GM21737 (cell line): Measurements from ENCODE around the gene PIP4K2A.

Experiments used
- ATAC-seq: cut with Tn5 transposase; IDR thresholded peaks from one replicate; pipeline ENCODE4 v1.9.1; 2021; ENCODE audit warnings: mild to moderate bottlenecking, moderate library complexity; ENCODE audit not compliant: unreplicated experiment

Gene PIP4K2A

DNA sequence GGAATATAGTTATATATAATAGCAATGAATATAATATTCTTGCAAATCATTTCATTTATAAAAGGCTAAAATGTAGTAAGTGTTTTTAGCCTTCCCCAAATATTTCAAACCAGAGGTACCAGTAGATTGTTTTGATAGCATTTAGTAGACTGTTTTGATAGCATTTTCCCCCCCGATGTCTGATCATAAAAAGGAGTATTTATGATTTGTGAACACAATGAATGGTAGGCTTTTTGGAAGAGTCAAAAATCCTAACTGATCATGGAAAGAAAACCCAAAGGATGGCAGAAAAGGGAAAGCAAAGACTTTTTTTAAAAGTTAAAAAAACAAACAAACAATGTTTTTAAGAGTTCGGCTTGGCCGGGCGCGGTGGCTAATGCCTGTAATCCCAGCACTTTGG, 152.5 kb downstream of the PIP4K2A start:
- ATAC-seq: no peak

DNA sequence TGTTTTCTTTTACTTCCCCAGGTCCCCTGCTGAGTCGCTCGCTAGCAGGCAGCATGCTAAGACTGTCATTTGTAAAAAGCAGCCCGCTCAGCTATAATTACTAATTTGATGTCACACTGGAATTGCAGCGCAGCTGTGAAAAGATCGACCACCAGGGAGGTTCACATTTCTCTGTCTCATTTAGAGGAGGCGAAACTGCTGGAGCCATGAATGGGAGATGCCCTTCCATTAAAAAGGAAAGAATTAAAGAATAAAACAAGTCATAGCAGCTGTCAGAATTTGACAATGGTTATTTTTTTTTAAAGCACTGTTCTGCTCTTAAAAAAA, 153.5 kb downstream of the PIP4K2A start:
- no peak for ATAC-seq

DNA sequence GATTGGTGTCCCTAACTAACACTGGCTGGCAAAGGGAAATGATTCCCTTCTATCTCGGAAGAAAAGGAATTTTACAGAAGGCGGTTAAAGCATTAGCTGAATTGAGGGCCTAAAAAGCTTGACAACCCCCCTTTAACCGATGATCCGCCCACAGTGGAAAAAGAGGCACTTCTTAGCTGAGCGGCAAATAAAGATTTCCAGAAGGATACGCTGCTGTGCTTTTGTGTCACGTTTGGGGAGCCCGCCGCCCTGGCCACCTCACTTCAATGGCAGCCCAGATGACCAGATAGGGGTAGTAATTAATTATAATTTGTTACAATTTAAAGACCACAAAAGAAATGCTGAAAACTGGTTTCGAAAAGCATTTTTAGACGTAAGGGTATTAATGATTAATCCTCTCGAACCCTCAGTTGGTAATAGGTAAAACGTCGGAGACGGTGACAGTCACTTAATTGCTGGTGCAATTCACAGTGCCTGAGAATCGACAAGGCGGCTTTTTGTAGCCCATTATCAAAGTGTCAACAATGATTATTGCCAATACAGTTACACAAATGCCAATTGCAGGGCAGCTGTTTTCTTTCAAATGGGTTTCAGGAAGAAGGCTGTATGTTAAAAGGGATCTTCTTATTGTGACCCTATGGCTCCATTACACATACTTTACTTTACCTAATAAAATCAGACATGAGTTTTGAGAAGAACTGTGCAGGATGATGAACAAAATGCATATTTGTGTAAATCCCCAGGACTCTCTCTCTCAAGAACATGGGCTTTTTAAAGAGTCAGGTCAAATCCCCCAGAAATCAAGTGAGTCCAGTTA, 154.1 kb downstream of the PIP4K2A start:
- ATAC-seq: no peak

DNA sequence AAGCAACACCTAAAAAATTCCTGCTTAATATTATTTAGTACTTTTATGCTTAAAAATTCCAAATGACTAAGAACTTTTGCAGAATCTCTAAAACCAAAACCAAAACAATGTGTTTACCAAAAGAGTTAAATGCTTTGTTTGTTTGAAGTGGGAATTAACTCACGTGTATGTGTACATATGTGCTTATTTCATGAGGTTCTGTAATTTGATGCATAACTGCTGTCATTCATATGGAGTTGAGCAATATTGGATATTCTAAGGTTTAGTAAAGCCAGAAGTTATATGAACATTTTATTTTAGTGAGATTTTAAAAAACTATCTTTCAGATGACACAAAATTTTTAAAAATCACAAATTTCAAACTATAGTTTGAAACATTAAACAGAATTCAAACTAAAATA, 157.1 kb downstream of the PIP4K2A start:
- no peak for ATAC-seq

DNA sequence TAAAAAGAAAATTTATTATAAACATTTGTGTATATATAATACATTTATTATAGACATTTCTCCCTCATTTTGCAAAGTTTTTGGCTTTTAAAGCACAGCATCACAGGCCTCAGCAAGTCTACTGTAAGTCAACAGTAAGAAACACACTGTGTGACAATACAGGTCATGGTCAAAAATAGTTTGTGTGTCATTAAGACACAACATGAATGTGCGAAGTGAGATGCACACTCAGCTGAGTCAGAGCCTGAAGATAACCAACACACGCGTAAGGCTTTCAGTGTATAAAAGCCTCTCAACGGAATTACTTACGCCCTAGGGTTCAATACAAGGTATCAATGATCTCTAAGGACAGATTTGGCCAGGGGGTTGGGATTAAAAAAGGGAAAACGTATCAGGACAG, 157.6 kb downstream of the PIP4K2A start:
- no peak for ATAC-seq

DNA sequence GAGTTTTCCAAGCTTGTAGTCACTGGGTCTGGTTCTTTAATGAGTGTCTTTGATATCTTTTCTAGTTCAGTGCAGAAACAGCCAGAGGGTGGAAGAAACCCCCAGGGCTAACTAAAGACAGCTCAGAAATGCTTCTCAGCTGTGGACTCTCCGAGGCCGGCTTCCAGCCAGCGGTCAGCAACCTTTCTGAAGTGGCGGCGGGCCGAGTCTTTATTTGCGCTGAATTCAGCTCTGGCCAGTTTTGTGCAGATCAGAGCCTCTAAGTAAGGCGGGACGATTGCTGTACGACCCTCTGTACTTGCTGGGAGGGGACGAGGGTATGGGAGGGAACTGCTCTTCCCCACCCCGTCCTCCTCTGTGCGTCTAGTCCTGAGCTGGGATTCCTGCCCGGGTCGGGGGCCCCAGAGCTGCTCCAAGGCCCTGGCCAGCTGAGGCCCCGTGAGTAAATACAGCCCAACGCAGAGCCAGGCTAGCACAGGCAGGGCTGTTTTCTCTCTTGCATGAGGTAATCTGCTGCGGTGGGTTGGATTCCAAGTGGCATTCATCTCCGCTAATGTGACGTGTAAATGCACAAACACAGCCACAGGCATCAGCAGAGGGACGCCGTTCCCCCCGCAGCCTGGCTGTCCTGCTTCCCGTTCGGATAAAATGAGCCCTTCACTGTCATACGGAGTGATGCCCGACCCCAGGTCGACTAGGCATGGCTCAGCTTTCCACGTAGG, 159.8 kb downstream of the PIP4K2A start:
- no peak for ATAC-seq

DNA sequence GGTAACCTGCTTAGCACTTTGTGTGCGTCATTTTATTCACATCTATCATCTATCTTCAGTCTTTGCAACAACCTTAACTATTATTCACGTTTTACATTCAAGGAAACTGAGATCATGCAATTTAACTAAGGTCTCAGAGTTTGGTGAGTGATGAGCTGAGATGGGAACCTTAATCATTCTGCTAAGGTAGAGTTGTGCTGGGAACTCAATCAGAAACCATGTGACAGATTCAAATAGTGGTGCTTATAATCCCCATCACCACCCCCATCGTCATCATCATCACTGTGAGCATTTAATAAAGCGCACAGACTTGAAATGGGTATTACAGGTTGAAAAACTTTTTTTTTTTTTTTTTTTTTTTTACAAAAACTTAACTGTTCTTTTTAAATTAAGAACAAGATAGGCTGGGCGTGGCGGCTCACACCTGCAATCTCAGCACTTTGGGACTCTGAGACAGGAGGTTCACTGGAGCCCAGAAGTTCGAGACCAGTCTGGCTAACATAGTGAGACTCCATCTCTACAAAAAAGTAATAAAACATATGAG, 160.9 kb downstream of the PIP4K2A start:
- no peak for ATAC-seq

DNA sequence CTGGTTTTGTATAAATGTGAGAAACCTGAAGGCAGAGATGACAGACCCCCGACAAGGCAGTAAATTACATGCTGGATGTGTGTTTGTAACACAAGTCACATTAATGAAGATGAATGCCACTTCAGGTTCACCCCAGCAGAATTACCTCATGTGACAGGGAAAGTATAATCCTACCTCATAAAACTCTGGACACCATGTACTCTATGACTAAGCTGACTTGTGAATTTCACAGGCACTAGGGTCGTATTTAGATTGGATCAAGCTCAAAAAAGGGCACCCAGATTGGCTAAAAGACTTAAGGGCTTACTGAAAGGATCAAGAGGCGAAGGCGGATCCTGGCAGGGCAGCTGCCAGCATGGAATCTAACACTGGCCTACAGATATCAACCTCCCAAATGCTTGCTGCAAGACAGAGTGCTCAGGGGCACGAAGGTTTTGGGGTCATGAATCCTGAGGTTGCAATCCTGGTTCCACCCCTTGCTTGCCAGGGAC, 161.4 kb downstream of the PIP4K2A start:
- no peak for ATAC-seq

DNA sequence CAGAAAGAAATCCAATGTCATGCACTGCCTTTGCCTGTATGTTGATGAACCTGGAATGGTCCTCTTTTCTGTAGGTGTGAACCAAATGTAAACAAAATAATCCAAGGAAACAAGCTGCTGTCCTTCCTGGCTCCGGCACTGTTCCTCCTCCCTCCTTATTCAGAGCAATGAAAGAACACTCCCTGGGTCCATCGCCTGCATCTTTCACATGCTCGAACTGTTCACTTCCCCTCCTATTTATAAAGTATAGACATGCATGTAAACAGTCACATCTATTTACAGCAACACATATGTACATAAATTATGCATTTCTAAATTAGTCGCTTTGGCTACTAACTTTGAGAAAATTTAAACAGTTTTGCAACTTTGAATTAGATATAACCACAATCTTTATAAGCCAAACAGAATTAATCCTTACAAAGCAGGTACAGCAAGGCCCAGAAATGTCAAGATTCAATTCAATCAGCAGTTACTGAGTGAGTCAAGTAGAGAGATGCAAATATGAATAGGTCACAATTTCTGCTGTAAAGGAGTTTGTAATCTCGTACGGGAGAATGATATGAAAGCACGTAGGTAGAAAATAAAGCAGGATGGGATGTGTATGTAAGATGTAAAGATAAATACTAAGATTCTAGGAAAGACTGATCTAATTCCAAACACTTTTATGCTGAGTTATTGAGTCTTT, 162.6 kb downstream of the PIP4K2A start:
- no peak for ATAC-seq

DNA sequence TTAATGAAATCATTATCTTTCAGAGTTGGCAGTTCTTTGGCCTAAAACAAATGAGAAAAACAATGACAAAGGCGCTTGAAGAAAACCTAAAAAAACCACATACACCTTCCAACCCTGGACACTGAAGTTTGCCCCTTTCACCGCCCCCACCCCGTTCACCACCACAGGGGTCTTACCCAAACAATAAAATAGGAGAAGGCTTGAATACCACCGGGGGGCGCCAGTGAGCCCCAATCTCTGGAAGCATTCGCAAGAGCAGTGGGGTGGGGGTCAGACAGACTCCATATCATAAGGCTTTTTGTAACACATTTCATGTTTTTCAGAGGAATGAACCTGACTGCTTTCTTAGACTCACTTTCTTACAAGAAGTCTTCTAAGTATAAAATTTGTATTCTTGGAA, 163.6 kb downstream of the PIP4K2A start:
- ATAC-seq: no peak

DNA sequence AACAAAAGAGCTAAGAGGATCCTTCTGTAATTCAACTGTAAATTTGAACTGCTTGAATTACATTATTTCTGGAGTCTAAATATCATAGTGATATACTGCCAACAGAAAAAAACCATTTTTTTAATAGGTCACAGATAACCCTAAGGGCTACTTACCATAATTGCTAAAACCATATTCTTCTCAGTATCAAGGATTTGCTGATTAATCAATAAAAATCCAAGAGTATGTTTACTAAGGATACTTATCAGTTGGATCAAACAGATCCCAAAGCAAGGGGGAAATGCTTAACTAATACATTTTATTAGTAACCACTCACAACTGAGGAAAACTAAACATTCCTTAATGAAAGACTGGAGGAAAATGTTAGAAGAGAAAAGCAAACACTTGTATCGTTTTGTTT, 166.0 kb downstream of the PIP4K2A start:
- ATAC-seq: no peak

DNA sequence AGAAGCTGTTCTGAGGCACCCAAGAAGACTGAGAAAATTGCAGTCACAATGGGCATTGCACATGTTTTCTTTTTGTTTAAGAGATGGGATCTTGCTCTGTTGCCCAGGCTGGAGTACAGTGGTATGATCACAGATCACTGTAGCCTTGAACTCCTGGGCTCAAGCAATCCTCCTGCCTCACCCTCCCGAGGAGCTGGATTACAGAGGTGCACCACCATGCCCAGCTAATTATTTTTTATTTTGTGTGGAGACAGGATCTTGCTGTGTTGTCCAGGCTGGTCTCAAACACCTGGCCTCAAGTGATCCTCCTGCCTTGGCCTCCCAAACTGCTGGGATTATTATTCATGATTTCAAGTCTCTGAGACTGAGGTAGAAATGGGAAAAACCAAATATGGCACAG, 168.7 kb downstream of the PIP4K2A start:
- no peak for ATAC-seq

DNA sequence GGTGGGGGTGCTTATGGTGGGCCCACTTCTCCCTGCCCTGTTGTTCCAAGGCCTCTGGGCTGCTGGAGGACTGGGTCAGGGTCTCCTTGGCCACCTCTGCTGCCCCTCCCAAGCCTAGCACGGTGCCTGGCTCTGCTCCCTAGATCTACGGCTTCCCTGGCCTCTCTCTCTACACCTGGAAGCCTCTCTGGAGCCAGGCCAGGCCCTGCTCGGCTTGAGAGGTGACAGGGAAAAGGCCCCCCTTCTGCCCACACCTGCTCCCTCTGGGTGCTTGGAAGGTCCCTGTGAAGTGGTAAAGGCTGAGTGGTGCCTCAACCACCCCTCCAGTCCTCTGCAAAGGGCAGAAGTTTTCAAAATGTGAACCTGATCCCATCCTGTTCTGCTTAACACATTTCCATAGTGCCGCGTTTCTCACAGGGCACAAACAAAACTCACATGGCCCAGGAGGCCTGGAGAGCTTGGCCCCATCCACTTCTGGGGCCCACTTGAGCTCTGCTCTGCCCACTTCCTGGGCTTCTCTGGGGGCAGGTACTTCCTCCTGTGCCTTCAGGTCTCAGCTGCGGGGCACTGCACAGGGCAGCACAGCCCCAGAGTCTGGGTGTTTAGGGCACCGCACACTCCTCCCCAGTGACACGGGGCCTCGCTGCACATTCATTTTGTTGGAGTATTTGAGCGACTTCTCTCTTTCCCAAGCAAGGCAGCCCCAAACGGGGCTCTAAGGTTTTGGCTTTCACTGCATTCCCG, 169.9 kb downstream of the PIP4K2A start:
- no peak for ATAC-seq

DNA sequence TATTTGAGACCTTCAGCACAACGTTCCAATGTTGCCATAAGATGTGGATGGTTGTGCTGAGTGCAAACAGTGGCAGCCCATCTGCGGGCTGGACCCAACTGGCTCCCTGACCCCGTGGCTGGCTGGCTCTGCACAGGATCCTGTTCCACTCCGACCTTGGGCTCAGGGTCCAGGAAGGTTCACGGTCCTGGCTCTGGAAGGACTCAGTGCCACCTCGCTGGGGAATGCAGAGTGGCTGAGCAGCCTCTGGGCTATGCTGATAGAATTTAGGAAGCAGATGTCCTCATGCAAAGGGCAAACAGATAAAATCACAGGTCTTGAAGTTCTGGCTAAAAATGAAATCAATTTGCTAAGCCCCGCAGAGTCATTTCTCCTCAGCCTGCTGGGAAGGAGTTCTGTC, 171.6 kb downstream of the PIP4K2A start:
- no peak for ATAC-seq

DNA sequence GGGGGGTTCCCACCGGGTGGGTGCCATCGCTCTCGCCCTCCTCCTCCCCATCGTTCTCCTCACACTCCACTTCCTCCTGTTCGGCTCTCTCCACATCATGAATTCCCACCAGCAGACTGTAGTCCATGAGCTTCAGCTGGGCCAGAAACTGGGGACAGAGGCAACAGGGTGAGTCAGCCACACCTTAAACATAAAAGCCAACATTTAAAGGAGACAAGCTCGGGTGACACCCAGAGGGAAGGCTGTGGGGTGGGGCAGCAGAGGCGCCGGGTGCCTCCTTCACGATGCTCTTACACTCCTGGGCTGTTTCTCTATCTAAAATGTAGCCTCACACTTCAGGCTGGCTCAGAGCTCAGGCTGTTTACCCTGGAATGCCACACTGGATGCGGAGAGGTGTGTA, 172.5 kb downstream of the PIP4K2A start:
- ATAC-seq: no peak

DNA sequence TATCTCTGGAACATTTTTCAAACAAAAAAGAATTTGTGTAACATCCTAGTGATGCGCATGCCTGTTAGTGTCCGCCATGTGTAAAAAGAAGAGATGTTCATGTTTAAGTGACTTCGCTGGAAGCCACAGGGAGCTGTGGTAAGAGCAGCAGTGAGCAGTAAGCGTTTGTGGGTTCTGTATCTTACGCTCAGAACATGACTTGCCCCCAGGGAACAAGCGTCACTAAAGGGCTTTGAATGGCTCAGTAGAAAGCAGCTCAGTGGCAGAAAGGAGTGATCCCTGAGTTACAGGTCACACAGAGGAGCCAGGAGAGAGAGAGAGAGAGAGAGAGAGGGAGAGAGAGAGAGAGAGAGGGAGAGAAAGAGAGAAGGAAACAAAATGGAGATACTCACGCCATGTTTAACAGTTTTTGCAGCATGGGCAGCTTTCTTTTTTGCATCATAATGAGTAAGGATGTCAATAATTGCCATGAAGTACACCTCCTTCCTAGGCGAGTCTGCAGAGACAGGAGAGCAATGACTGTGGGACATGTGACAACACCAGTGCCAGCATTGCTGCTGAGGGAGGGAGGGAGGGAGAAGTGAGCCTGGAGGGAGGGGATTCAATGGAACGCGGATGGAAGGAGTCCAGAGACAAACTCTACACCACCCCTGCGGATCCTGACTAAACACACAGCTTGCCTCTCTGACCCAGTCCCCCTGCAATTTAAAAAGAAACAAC, 174.6 kb downstream of the PIP4K2A start:
- ATAC-seq: no peak

DNA sequence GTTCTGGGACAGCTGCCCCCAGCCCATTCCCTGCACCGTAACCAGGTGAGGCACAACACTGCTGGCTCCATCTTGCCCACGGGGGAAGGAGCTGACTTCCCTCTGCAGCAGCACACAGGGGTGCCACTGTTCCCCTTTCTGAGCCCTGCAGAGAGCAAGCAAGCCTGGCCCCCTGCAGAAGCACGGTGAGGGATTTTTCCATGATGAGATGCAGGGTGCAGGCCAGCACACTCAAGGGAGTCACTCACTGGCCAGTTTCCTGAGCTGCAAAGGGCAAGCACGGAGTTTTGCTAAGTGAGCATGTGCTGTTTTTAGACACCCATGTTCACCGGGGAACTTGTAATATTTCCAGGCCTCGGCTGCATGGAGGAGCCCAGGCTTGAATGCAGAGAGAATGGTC, 176.6 kb downstream of the PIP4K2A start:
- no peak for ATAC-seq

DNA sequence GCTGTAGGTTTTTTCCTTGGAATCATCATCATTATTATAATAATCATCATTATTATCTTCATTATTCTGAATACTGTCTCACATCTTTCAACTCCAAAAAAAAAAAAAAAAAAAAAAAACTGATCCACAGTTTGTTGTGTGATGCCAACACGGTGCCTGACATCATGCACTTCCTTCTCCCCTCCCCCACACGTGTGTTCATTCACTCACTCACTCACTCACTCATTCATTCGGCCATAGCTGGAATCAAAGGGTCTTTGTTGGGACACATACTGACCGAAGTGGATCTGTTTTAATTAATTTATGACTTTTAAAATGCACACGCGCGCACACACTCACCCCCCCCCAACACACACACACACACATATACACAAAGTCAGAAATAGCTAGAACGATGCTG, 177.8 kb downstream of the PIP4K2A start:
- no peak for ATAC-seq

DNA sequence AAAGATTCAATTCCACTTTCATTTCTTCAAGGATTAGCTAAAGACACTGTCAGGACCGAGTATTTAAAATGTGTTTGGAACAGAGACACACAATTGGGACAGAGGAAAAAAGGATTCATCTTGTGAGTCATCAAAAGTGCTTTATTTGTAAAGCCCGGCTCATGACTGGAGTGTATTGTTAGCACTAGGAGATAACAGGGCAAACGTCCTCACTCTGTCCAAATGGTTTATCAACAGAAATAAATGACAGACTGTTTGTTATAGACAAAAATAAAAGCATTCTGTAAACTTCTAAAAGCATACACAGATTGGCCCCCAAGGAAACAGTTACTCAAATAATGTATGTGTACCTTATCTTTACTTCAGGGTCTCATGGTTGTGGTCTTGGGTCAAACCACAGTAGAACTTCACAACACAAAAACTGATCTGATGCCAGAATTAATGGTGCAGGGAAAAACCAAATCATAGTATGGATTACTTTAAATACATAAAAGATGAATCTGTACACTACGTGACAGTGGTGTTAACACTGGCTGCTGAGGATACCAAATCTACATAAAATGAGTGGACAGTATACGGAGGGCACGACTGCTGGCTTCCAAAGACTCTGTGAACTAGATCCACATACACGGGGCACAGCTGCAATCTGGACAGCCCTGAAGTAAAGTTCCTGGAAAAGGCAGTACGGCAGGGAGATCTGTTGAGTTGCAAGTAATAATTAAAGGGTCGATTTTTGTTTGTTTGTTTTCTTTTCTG, 179.4 kb downstream of the PIP4K2A start:
- no peak for ATAC-seq

DNA sequence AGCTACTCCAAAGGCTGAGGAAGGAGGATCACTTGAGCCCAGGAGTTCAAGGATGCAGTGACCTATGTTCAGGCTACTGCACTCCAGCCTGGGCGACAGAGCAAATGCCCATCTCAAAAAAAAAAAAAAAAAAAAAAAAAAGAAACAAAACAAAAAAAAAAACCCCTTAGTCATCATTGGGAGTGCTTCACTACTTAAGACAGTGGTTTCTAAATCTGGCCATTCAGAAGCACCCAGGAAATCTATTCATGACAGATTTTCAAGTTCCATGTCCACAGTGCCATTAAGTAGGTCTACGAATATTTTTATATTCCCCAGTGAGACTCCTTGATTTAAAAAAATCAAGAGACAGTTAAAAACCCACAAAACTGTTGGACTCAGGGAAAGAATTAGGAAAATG, 182.9 kb downstream of the PIP4K2A start:
- ATAC-seq: no peak
